Epidermal melanocyte (primary cell): ENCODE data around the gene GCNT4.

Experiments used
- DNase-seq: peaks from one replicate; pipeline ENCODE4 v3.0.0; 2011; ENCODE audit warnings: low spot score; ENCODE audit not compliant: insufficient read length

Gene GCNT4

GRCh38 chr5:75018805-75019587, 33.4 kb downstream of the GCNT4 start:
- DNase-seq = no peak

- DNase-seq = no peak
These were observed 34.4 kb downstream of the GCNT4 start for GRCh38 chr5:75017971-75018370.

GRCh38 chr5:75016896-75017295, 35.5 kb downstream of the GCNT4 start:
- DNase-seq = no peak

- DNase-seq = no peak
These were observed 39.6 kb downstream of the GCNT4 start for GRCh38 chr5:75012748-75013147.

- no peak for DNase-seq
These were observed 41.5 kb downstream of the GCNT4 start for GRCh38 chr5:75010838-75011237.

GRCh38 chr5:75009556-75010345, 42.6 kb downstream of the GCNT4 start:
- DNase-seq = no peak

GRCh38 chr5:75006865-75007822, 45.2 kb downstream of the GCNT4 start:
- no peak for DNase-seq

- no peak for DNase-seq
These were observed 46.8 kb downstream of the GCNT4 start for GRCh38 chr5:75005561-75005960.
